Muscle of leg (tissue), 11 donors: ENCODE results near the gene IMMP2L. TPM values are rescaled to one million over a fixed set of nuclear protein-coding genes. Genes with fewer than 3 reads are reported as not detected.
"Not testable (repeated sequence)": the region's sequence is repeated elsewhere in the genome, so short reads cannot be mapped to it uniquely, and the experiment has no call there.

Source experiments
- DNase-seq: peaks from one replicate; pipeline ENCODE4 v3.0.0; 2013
- H3K27ac ChIP-seq: one replicate; pipeline ENCODE4 v1.5.1; 2013; ENCODE audit warnings: mild to moderate bottlenecking, low read length, control low read depth
- H3K27me3 ChIP-seq: one replicate; pipeline ENCODE4 v1.6.1; 2013; ENCODE audit warnings: low read length; ENCODE audit not compliant: control insufficient read depth, insufficient read depth
- H3K36me3 ChIP-seq: one replicate; pipeline ENCODE4 v1.6.1; 2013; ENCODE audit warnings: low read length; ENCODE audit not compliant: control insufficient read depth, insufficient read depth
- H3K4me1 ChIP-seq: one replicate; pipeline ENCODE4 v1.6.1; 2013; ENCODE audit warnings: low read length; ENCODE audit not compliant: control insufficient read depth, insufficient read depth
- H3K4me3 ChIP-seq: one replicate; pipeline ENCODE4 v1.5.1; 2013; ENCODE audit warnings: low read length, control low read depth
- H3K9me3 ChIP-seq: replicated peaks from 2 replicates; pipeline ENCODE4 v1.6.1; 2013; ENCODE audit warnings: low read depth, low read length; ENCODE audit not compliant: control insufficient read depth
- WGBS: methylation state at CpG from one replicate; pipeline ENCODE4 v1.1.5; 2013; ENCODE audit warnings: missing lambda C conversion rate; ENCODE audit not compliant: insufficient coverage; 5-methylcytosine and 5-hydroxymethylcytosine counted together
- polyA plus RNA-seq, 8 donors: library from polyadenylated mRNA; unstranded; fragments of 120-200 nt; gene quantifications; one replicate each; pipeline versions ENCODE4 v1.2.1 to v1.2.3, GENCODE V29; 2013; ENCODE audit warnings: inconsistent platforms in 1 of 8, low replicate concordance in 1 of 8; ENCODE audit not compliant: insufficient read length in 8 of 8, insufficient read depth in 1 of 8
- total RNA-seq: library from RNA; stranded (reverse); fragments of 120-200 nt; gene quantifications from one replicate; pipeline ENCODE4 v1.2.4, GENCODE V29; 2013

IMMP2L gene
- total and polyA plus RNA-seq, 9 donors: 15.0 to 20.4 (median 17.1) TPM

DNA sequence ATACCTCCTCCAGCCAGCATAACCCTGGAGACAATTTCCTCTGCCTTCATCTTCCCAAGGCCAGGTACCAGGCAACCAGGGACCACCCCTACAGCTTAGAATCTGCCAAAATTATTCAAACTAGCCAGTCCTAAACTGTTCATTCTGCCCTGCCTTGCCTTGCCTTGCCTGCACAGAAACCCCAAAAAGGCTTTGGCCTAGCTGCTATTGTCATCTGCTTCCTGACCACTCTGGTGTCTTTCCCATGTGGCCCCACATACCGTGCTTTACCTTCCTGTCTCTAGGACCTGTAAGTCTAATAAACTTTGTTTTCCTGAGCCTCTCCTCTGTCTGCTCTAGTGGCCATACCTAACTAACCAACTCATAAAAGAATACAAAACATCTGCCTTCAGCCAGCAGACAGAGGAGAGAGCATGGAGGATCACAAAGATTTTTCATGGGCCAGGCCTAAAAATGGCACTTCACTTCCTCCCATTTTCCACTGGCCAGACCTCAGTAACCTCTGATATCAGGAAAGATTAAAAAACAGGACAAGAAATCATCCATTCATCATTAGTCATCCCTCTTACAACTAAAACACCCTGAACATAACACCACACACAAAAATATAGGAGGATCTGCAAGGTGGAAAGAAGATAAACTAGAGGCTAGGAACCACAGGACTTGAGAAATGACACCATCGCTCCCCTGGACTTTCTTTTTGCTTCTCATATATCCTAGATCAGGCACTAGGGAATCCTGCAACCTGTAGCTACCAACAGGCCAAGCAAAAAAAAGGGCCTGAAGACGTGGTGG lies 51.5 kb downstream of the IMMP2L start:
- Histone ChIP-seq H3K36me3 (no peaks in the 10 kb centered on the region), H3K27me3 (no peaks in the 10 kb centered on the region), H3K4me3 (no peak overlapping the region), H3K9me3 (peaks cover 2% of the 10 kb centered on the region), H3K27ac (no peak overlapping the region), H3K4me1 (no peaks in the 10 kb centered on the region)
- DNase-seq: no peak
- 80% methylated on average over 2 of the region's 3 CpGs for WGBS

DNA sequence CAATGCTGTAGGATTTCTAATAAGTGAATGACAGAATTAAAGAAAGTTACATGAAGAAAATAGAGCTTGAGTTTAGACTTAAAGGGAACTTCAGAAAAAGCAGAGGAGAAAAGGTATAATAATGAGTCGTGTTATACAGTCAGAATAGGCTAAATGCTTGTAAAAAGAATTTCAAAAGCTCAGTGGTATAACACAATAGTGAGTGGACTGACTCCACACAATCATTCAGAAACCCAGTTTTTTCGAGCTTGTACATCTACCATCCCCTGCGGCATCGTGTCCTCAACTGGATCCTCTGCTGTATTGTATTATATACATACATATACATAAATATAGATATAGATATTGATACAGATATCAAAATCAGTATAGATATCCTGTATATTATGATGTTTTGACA lies 52.2 kb downstream of the IMMP2L start:
- H3K36me3 ChIP-seq: no peaks in the 10 kb centered on the region
- no peaks in the 10 kb centered on the region for H3K4me1 ChIP-seq
- no peak overlapping the region for H3K4me3 ChIP-seq
- no peak for DNase-seq
- no peak overlapping the region for H3K27ac ChIP-seq
- H3K9me3 ChIP-seq: peaks cover 2% of the 10 kb centered on the region
- WGBS: no CpG with 5 or more reads among the region's 4 CpGs
- H3K27me3 ChIP-seq: no peaks in the 10 kb centered on the region

GRCh38 chr7:111509288-111509687 lies 53.0 kb downstream of the IMMP2L start:
- Histone ChIP-seq H3K9me3 (peaks cover 2% of the 10 kb centered on the region), H3K27ac (no peak overlapping the region), H3K4me3 (no peak overlapping the region), H3K27me3 (no peaks in the 10 kb centered on the region), H3K36me3 (no peaks in the 10 kb centered on the region), H3K4me1 (no peaks in the 10 kb centered on the region)
- WGBS: 71% methylated on average over 1 of the region's 1 CpG
- DNase-seq: no peak

DNA sequence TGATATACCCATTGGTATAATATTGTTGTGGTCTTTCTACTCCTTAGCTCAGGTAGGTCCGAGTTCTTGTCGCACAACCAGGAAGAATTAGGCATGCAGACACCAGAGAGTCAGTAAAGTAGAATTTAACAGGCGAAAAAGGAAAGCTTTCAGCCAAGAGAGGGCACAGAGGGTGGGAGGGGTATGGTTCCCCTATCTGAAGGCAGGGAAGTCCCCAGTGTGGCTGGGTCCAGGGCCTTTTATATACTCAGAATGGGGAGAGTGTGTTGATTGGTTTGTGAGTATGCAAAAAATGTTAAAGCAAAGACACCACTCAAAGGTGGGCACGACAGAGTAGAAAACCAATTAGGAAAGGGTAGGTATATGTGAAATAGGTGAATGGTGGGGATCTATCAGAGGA lies 53.9 kb downstream of the IMMP2L start:
- no peak for DNase-seq
- Histone ChIP-seq H3K4me1 (no peaks in the 10 kb centered on the region), H3K9me3 (peaks cover 2% of the 10 kb centered on the region), H3K27ac (no peak overlapping the region), H3K36me3 (no peaks in the 10 kb centered on the region), H3K4me3 (no peak overlapping the region), H3K27me3 (no peaks in the 10 kb centered on the region)
- WGBS: 94% methylated on average over 4 of the region's 4 CpGs

GRCh38 chr7:111505422-111505821 lies 56.9 kb downstream of the IMMP2L start:
- DNase-seq, H3K27ac ChIP-seq, H3K36me3 ChIP-seq, H3K4me1 ChIP-seq, H3K9me3 ChIP-seq, H3K27me3 ChIP-seq, H3K4me3 ChIP-seq: not testable (repeated sequence)

DNA sequence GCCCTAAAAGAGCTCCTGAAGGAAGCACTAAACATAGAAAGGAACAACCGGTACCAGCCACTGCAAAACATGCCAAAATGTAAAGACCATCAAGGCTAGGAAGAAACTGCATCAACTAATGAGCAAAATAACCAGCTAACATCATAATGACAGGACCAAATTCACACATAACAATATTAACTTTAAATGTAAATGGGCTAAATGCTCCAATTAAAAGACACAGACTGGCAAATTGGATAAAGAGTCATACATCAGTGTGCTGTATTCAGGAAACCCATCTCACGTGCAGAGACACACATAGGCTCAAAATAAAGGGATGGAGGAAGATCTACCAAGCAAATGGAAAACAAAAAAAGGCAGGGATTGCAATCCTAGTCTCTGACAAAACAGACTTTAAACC lies 60.5 kb downstream of the IMMP2L start:
- H3K9me3 ChIP-seq, H3K27ac ChIP-seq, H3K4me3 ChIP-seq, H3K4me1 ChIP-seq, H3K36me3 ChIP-seq, DNase-seq, H3K27me3 ChIP-seq: not testable (repeated sequence)
- no CpG with 5 or more reads among the region's 2 CpGs for WGBS

DNA sequence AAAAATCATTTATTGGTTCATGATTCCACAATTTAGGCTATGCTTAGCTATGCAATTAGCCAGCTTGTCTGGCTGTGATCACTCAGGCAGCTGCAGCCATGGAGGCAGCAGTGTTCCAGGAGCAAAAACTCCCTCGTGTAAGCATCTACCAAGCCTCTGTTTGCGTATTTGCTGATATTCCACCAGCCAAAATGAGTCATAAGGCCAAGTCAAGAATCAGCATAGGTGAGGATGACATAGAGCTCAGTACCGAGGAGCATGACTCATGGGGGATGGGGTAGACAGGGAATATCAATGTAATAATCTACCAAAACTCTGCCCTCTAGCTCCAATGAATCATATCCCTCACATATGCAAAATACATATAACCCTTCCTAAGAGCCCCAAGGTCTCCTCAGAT lies 63.3 kb downstream of the IMMP2L start:
- no peaks in the 10 kb centered on the region for H3K36me3 ChIP-seq
- no peak for DNase-seq
- no peaks in the 10 kb centered on the region for H3K9me3 ChIP-seq
- no peaks in the 10 kb centered on the region for H3K4me1 ChIP-seq
- WGBS: 69% methylated on average over 2 of the region's 3 CpGs
- H3K27ac ChIP-seq: no peak overlapping the region
- H3K27me3 ChIP-seq: no peaks in the 10 kb centered on the region
- no peak overlapping the region for H3K4me3 ChIP-seq

DNA sequence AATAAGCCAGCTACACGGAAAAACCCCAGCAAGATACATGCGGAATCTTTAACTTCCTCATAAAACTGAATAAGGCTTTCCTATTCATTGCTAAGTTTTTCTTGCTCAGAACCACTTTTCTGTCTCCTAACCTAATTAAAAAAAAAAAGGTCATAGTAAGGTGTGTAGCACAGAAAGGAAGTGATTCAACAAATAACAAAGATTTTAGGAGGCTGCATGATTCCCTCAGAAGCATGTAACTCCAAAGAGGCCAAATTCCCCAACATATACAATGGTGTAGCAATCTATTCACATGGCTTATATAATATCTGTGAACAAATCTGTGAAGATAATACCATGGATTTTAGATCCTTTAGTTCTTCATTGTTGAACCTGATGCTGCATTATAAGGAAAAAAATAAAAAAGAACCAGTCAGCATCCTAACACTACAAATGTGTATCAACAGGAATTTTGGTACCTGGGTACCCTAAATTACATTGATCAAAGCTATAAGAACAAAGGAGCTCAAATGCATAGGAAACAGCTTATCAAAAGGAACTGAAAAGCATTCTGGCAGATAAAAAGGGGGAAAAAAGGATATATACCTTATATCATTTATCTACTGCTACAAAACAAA lies 63.8 kb downstream of the IMMP2L start:
- no peaks in the 10 kb centered on the region for H3K9me3 ChIP-seq
- H3K4me3 ChIP-seq: no peak overlapping the region
- H3K27ac ChIP-seq: no peak overlapping the region
- WGBS: no CpG with 5 or more reads among the region's 2 CpGs
- no peaks in the 10 kb centered on the region for H3K27me3 ChIP-seq
- H3K36me3 ChIP-seq: no peaks in the 10 kb centered on the region
- DNase-seq: no peak
- no peaks in the 10 kb centered on the region for H3K4me1 ChIP-seq

- no peaks in the 10 kb centered on the region for H3K4me1 ChIP-seq
- H3K4me3 ChIP-seq: no peak overlapping the region
- no CpG with 5 or more reads among the region's 2 CpGs for WGBS
- no peaks in the 10 kb centered on the region for H3K36me3 ChIP-seq
- no peaks in the 10 kb centered on the region for H3K27me3 ChIP-seq
- no peaks in the 10 kb centered on the region for H3K9me3 ChIP-seq
- no peak overlapping the region for H3K27ac ChIP-seq
- no peak for DNase-seq
Observed at GRCh38 chr7:111495173-111495810, 67.0 kb downstream of the IMMP2L start.

DNA sequence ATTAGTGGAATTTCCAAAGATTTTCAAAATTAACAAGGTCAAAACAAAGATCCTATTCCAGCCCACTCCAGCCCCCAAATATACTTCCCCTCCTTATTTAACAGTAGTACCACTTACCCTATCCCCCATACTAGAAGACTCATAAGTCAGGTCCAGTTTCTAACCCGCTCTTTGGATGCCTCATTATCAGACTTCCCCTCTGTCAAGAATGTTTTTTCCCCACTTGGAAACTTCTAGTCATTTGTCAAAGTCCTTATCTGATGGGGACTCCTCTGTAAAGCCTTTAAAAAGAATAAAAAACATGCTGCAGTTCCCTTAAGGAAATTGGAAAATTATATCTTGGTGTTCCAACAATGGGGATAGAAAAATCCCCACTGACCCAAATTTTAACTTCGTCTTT lies 70.1 kb downstream of the IMMP2L start:
- Histone ChIP-seq H3K27me3 (no peaks in the 10 kb centered on the region), H3K27ac (no peak overlapping the region), H3K36me3 (no peaks in the 10 kb centered on the region), H3K4me1 (no peaks in the 10 kb centered on the region), H3K9me3 (no peaks in the 10 kb centered on the region), H3K4me3 (no peak overlapping the region)
- WGBS: 100% methylated on average over 1 of the region's 2 CpGs
- no peak for DNase-seq
